Subcutaneous adipose tissue (tissue), 4 donors: ENCODE results near the gene ERP27. TPM values are rescaled to one million over a fixed set of nuclear protein-coding genes. Genes with fewer than 3 reads are reported as not detected.

Experiments used
- total RNA-seq, 4 donors: library from RNA; depleted of rRNA; stranded (reverse); fragments of >200 nt; gene quantifications; one replicate each; pipeline ENCODE4 v1.1.0, GENCODE V29; 2016
- TF ChIP-seq, protein P1 (sequence below): fragments of 450-650 bp; IDR thresholded peaks from one replicate; pipeline ENCODE4 v1.5.1; 2016; ENCODE audit warnings: low read depth, mild to moderate bottlenecking, control low read depth, antibody characterized with exemption, moderate library complexity

Gene ERP27
- total RNA-seq, 4 donors from 2014 or later: 0.85 to 0.94 TPM; not detected in 2

DNA sequence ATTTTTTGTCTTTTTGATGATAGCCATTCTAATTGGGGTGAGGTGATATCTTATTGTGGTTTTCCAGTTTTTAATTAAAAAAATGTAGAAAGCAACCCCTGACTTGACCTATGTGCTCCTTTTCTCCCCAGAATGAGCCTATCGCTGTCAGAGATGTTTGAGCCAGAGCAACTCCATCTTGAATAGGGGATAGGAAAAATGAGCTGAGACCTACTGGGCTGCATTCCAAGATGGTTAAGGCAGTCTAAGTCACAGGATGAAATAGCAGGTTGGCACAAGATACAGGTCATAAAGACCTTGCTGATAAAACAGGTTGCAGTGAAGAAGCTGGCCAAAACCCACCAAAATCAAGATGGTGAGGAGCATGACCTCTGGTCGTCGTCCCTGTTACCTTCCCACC is 13.8 kb downstream of the ERP27 start:
- TF ChIP-seq, protein P1, sequence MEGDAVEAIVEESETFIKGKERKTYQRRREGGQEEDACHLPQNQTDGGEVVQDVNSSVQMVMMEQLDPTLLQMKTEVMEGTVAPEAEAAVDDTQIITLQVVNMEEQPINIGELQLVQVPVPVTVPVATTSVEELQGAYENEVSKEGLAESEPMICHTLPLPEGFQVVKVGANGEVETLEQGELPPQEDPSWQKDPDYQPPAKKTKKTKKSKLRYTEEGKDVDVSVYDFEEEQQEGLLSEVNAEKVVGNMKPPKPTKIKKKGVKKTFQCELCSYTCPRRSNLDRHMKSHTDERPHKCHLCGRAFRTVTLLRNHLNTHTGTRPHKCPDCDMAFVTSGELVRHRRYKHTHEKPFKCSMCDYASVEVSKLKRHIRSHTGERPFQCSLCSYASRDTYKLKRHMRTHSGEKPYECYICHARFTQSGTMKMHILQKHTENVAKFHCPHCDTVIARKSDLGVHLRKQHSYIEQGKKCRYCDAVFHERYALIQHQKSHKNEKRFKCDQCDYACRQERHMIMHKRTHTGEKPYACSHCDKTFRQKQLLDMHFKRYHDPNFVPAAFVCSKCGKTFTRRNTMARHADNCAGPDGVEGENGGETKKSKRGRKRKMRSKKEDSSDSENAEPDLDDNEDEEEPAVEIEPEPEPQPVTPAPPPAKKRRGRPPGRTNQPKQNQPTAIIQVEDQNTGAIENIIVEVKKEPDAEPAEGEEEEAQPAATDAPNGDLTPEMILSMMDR: no peak

DNA sequence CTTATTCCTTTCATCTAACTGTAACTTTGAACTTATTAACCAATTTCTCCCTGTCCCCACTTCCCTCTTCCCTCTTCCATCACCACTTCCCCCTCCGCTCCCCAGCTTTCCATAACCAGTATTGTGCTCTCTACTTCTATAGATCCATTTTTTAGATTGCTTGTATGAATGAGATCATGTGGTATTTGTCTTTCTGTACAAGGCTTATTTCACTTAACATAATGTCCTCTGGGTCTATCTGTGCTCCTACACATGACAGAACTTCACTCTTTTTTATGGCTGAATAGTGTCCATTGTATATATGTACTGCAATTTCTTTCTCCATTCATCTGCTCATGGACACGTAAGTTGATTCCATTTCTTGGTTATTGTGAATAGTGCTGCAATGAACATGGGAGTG is 14.4 kb downstream of the ERP27 start:
- TF ChIP-seq, protein P1: no peak

DNA sequence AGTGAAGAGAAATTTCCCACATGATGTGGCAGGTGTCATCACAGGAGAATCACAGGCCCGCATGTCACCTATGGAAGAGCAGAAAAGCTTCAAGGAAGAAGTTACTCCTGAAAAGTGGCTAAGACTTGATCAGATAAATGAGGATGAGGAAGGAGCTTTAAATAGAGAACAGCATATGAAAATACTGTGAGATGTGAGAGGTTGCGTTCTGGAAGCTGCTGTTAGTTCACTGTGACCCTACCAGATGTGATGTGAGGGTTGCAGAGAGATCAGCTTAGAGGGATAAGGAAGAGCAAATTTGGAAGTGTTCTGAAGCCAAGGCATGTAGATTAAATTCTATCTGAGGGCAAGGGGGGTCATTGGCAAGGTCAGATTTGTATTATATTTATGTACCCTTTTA is 17.1 kb downstream of the ERP27 start:
- TF ChIP-seq, protein P1: no peak

DNA sequence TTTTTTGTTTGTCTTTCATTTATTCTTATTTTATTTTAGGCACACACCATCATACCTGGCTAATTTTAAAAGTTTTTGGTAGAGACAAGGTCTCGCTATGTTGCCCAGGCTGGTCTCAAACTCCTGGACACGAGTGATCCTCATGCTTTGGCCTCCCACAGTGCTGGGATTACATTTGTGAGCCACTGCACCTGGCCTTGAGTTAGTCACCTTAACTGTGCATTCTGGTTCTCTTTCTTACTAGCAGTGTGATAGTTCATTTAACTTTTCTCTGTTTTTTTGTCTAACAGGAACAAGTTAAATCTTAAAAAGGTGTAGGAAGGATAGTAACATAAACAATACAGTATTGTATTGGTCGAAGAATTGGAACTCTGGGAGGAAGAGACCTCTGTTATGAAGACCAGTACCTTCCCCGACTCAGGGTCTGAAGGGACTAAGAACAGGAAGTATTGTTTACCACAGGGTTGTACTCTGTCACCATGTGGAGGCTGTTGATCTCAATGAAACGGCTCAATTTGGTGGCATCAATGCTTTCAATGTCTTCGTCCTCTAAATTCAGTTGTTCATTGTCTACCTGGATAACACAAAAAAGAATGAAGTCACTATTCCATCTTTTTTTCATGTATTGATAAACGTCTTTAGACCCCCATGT is 17.7 kb downstream of the ERP27 start:
- TF ChIP-seq, protein P1: no peak

DNA sequence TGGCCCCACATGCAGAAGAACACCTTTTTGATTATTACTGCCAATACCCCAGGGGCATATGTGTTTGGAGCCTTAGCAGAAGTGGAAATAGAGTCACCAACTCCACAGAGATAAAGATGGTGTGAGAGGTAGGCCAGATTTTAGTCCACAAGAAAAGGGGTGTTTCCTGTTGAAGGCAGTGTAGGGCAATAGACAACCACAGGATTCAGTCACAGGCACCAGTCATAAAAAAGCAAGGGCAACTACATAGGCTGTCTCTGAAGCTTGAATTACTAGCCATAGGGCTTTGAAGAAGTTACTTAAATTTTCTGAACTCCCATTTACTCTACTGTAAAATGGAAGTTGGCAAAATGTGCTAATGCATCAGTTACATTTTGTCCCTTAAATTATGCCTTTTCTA is 18.9 kb downstream of the ERP27 start:
- TF ChIP-seq, protein P1: no peak

DNA sequence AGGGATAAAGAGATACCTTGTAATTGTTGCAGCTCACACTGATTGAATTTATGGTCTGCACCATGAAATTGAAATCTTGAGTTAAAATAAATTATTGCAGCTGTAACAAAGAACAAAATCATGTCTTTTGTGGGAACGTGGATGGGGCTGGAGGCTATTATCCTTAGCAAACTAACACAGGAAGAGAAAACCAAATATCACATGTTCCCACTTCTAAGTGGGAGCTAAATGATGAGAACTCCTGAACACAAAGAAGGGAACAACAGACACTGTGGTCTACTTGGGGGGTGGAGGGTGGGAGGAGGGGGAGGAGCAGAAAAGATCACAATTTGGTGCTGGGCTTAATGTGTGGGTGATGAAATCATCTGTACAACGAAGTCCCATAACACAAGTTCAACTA is 22.6 kb downstream of the ERP27 start:
- TF ChIP-seq, protein P1: no peak

DNA sequence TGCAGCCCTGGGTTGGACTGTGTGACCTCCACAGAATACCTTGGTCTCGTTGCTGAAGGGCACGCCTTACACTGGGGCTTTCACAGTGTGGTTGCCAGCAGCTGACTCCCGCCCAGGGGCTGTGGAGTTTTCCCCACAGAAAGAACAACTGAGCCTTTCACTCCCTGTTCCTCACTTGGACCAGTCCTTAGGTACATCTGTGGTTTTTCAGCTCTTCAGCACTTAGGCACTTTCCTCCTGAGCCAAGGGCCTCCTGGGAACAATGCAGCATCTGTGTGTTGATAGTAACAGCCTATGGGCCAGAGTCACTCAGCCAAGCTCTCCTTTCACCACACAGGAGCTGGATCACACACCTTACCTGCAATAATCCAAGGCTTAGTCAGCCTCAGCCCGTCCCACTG is 25.0 kb downstream of the ERP27 start:
- TF ChIP-seq, protein P1: no peak
